Stomach (tissue), 4 donors: ENCODE results near the gene ELANE.

ENCODE experiments used
- CTCF ChIP-seq, 7 experiments: fragments of 450-650 bp in 4 of 7; fragments of 200-600 bp in 3 of 7; sonication (generic) in 3 of 7; IDR thresholded peaks; one replicate each; pipeline ENCODE4 v1.5.1; 2016 to 2019; ENCODE audit warnings: antibody characterized with exemption in 7 of 7, control low read depth in 2 of 7, mild to moderate bottlenecking in 1 of 7
- EP300 ChIP-seq: sonication (generic); formaldehyde crosslinking; IDR thresholded peaks from one replicate; pipeline ENCODE4 v1.6.1; 2017; ENCODE audit warnings: antibody characterized with exemption
- POLR2A ChIP-seq, 4 donors: fragments of 450-650 bp; IDR thresholded peaks; one replicate each; pipeline ENCODE4 v1.6.1; 2016; ENCODE audit warnings: antibody characterized with exemption in 4 of 4, control low read depth in 2 of 4, mild to moderate bottlenecking in 1 of 4, moderate library complexity in 1 of 4
- POLR2AphosphoS5 ChIP-seq, 3 donors: sonication (generic); formaldehyde crosslinking; IDR thresholded peaks; one replicate each; pipeline ENCODE4 v1.6.1; 2016; ENCODE audit warnings: antibody characterized with exemption in 3 of 3

GRCh38 chr19:840519-841206, 11.4 kb upstream of the ELANE start, which contains the start of gene PRTN3:
- TF ChIP-seq CTCF (IDR thresholded peaks at IDR 0.05) = no peak
- TF ChIP-seq EP300 = no peak
- TF ChIP-seq POLR2A (IDR thresholded peaks at IDR 0.05) = no peak
- no peak for TF ChIP-seq POLR2AphosphoS5 (IDR thresholded peaks at IDR 0.05)
